Head of caudate nucleus (tissue), 42 donors: Measurements from ENCODE around the gene CMTM1.
A peak's percentile ranks its signal among the peaks of the same experiment; 100 is the strongest.
"Not testable (repeated sequence)": the region's sequence is repeated elsewhere in the genome, so short reads cannot be mapped to it uniquely, and the experiment has no call there.

Source experiments
- DNase-seq, 42 donors: peaks; one replicate each; pipeline versions ENCODE4 v3.0.0 to v3.0.0-alpha.2; 2020 to 2021; ENCODE audit warnings: mixed read lengths in 7 of 42
- intact Hi-C: fragments of 100-400 bp; cut with DNase I; formaldehyde crosslinking; loops from one replicate; pipeline ENCODE4 v1.15.0; 2022

The CMTM1 gene

GRCh38 chr16:66604376-66605176 is 38.3 kb downstream of the CMTM1 start, which contains the start of gene CMTM3:
Gene CMTM3 (plus strand): TSS chr16:66604704. CDS start chr16:66604806, 102 bp downstream.
- peak in 36 of 42 donors; percentile 23 to 82 (median 54) for DNase-seq
- intact Hi-C loops, result loop anchor here (5.0 to 10.0 kb wide), 3 partner anchors 110 to 260 kb away; no protein-coding TSS in a partner anchor

GRCh38 chr16:66605177-66605978 is 39.1 kb downstream of the CMTM1 start:
- peak in 12 of 42 donors; percentile 13 to 54 (median 36) for DNase-seq
- intact Hi-C loops, result loop anchor here (10.0 kb wide), 2 partner anchors 109 to 259 kb away; no protein-coding TSS in a partner anchor

DNA sequence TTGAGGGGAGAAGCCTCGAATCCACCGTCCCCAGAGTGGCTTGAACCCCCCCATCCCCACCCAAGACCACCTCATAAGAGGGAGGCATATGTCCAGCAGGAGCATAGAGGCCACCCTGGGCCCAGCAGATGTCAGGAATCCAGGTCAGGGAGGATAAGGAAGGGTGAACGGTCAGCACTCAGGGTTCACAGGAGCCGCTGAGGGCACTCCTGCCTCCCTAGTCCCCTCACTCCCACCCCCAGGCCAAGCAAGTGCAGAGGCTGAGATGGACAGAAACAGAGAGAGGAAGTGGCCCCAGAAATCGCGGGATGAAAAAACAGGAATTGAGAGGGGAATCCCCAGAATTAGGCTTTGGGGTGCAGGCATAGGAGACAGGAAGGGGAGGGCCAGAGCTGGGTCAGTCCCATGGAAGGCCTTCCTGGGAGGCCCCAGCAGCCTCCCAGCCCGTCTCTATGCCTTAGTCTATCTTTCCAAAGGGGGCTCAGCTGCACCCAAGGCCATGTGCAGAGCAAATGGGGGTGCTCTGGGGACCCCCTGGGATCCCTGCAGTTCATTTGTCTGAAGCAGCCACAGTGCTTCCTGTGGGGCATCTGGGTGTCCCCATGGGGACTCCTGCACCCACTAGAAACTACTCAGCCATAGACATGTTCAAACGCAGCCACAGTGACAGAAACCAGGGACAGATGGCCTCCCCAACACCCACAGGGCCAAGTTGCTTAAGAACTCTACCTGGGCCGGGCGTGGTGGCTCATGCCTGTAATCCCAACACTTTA is 39.9 kb downstream of the CMTM1 start:
- intact Hi-C loops, result loop anchor here (10.0 kb wide), 2 partner anchors 109 to 259 kb away; no protein-coding TSS in a partner anchor
- DNase-seq, result peak in 1 of 42 donors; percentile 34

GRCh38 chr16:66608241-66609138 is 42.3 kb downstream of the CMTM1 start:
- DNase-seq, result peak; percentile 68 to 94 (median 87)
- intact Hi-C loops, result loop anchor here (10.0 kb wide), 2 partner anchors 106 to 256 kb away; no protein-coding TSS in a partner anchor

DNA sequence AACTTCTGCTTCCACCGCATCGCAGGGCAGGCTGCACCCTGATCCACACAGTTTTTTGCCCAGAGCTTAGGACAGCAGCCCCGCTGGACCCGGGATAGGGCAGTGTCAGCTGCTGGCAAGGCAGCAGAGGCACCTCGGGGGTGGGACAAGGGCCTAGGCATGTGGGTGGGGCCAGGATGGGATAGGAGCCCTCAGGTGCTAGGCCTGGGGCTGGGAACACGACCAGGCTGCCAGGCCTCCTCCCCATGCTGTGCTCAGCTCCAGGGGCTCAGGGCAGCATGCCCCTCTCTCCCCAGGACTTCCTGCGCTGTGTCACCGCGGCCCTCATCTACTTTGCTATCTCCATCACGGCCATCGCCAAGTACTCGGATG is 42.9 kb downstream of the CMTM1 start:
- intact Hi-C loops, result loop anchor here (10.0 kb wide), 2 partner anchors 106 to 256 kb away; no protein-coding TSS in a partner anchor
- DNase-seq, result no peak

DNA sequence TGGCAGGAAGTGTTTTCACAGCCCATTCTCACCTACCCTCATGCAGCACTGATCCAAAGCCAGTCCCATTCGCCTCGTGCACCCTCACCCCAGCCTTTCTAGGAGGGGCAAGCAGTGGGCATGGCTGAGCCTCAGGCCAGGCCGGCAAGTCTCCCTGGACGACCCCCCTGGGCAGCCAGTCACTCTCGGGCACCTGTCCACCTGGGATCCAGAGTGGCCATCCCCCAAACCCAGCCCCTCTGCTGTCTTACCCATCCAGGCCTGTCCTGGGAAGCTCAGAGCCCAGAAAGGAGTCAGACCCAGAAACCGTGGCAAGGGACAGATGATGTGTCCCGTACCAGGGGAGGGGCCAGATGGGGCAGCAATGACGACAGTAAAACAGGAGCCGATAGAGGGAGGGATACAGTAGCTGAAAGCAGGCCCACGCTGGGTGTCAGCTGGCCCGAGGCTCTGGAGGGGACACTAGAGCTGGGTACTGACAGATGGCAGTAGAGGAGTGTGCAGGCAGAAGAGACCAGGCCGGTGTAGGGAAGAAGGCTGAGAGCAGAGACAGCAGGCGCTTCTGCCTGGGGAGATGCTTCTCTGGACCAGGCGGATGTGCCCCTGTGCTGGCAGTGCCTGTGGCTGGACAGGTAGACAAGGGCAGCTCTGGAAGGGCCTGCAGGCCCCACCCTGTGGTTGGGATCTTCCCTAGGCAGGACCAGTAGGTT is 44.0 kb downstream of the CMTM1 start:
- no peak for DNase-seq
- intact Hi-C loops, result no loop called here

DNA sequence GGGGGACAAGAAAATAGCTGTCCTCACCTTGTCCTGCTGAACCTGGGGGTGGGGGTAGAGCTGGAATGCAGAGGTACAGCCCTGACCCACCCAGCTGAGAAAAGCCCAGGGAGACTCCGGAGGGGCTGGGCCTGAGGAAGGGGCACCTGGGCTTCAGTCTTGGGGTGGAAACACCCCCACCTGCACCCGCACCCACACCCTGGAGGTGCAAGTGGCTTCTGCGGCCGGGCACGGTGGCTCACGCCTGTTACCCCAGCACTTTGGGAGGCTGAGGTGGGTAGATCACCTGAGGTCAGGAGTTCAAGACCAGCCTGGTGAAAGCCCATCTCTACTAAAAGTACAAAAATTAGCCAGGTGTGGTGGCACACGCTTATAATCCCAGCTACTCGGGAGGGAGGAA is 45.7 kb downstream of the CMTM1 start:
- intact Hi-C loops, result not testable (repeated sequence)

DNA sequence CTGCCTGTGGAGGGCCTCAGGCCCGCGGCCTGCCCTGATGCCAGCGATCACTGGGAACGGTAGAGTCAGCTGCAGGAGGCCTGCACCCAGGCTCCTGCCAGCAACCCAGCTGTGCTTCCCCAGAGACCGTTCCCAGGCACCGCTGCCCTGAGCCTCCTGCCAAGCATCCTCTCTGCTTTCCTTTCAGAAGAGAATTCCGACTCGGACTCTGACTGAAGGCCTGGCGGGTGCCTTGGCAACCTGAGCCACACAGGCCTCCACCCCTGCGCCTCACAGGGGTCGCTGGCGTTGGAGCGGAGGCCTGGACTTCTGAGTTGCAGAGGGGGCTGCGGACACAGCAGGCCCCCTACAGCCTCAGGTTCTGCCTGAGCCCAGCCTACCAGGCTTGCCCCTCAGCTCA is 46.2 kb downstream of the CMTM1 start:
- intact Hi-C loops, result no loop called here
- peak in 39 of 42 donors; percentile 23 to 80 (median 54) for DNase-seq

More for the DNA sequence above, 45.7 kb downstream of the CMTM1 start:
- DNase-seq, result not testable (repeated sequence)

- no peak for DNase-seq
- intact Hi-C loops, result no loop called here
These were observed 48.0 kb downstream of the CMTM1 start for GRCh38 chr16:66614161-66614802.

DNA sequence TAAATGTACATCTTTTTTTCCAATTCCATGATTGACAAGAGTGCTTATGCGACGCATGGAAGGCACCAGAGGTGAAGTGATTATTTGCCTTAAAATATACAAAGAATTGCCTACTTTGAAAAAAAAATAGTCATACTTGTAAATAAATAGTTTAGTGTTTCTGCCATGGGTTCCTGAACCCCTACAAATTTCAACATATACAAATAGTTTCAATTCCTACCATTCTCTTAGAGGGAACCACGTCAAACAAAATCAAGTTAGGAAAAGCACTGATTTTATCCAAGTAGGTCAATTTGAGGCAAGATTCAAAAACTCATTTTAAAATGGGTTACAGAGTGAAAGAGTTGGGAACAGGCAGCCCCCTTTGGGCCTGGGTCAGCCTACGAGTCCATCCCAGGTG is 49.9 kb downstream of the CMTM1 start:
- DNase-seq, result no peak

GRCh38 chr16:66616592-66616991 is 50.4 kb downstream of the CMTM1 start:
- intact Hi-C loops, result no loop called here
- peak in 2 of 42 donors; percentile 15 to 19 for DNase-seq

More for the DNA sequence above, 49.9 kb downstream of the CMTM1 start:
- intact Hi-C loops, result no loop called here

DNA sequence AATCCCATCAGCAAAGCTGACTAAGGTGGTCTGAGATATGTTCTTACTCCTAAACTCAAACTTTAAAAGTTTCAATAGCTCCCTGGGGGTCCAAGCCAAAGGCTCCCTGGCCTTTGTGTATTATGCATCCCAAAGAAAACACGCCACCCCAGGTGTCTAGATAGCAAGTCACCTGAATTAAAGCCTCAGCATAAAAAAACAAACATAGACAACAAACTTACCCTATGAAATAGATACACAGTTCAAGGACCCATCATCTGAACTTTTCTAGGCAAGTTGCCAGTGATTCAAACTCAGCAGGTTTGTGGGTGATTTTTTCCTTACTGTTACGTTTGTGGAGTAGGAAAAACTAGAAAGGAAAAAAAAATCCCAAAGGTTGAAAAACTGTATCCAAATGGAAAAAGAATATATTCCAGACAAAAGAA is 50.8 kb downstream of the CMTM1 start:
- DNase-seq, result peak in 1 of 42 donors; percentile 13
- intact Hi-C loops, result no loop called here

- intact Hi-C loops, result no loop called here
- DNase-seq, result peak in 1 of 42 donors; percentile 26
These were observed 51.5 kb downstream of the CMTM1 start for GRCh38 chr16:66617728-66618127.

- peak in 1 of 42 donors; percentile 23 for DNase-seq
- intact Hi-C loops, result no loop called here
These were observed 52.5 kb downstream of the CMTM1 start for GRCh38 chr16:66618588-66619375.

DNA sequence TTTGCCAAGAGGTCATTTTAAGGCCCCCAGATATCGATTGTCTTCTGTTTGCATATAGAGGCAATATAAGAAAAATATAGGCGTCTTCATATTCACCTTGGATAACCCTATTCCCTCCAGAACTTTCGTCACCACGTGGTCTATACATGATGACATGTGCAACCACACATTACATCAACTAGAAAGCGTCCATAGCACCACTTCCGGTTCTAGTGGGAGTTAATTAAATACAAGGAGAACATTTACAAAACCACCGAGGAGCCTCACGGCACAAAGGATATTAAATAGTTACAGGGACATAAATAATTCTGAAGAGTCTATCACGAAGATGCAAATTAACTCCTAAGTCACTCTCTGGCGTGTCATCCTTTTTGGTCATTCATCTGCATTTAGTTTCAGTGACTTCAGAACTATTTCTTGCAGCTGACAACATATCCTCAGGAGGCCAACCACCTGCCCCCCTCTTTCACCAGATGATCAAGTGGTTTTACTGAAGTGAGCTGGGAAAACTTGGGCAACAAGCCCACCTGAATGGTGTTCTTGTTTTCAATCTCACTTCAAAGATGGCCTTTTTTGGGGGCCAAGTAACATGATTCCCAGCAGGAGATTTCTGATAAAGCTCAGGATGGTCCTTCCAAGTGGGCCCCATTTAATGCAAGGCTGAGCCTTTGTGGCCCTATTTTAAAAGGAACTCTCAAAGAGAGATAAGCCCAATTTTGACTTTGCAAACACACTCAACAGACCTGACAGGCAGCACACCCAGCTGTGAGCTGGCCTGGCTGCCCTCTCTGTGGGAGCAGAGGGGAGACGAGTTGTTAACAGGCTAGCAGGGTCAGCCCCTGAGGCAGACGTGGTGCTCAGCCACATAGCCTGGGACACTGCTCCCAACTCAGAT is 53.5 kb downstream of the CMTM1 start:
- peak in 1 of 42 donors; percentile 15 for DNase-seq

More for the DNA sequence above, 53.5 kb downstream of the CMTM1 start:
- intact Hi-C loops, result no loop called here
